ENCODE results near the gene PLAC9.

PLAC9 gene

GRCh38 chr10:80160361-80161320, 28.1 kb downstream of the PLAC9 start:
- DNase-seq (ENCODE audit: low read depth), result no peak

GRCh38 chr10:80161321-80162083, 29.0 kb downstream of the PLAC9 start:
- DNase-seq (ENCODE audit: low read depth), result no peak

GRCh38 chr10:80163741-80164341, 31.3 kb downstream of the PLAC9 start:
- DNase-seq (ENCODE audit: low read depth), result peak; percentile 87

- no peak for DNase-seq (ENCODE audit: low read depth)
These were observed 32.1 kb downstream of the PLAC9 start for GRCh38 chr10:80164596-80164995.

- DNase-seq (ENCODE audit: low read depth), result peak; percentile 73
These were observed 32.6 kb downstream of the PLAC9 start for GRCh38 chr10:80165173-80165572.

- DNase-seq (ENCODE audit: low read depth), result no peak
These were observed 34.3 kb downstream of the PLAC9 start for GRCh38 chr10:80166581-80167470.

- no peak for DNase-seq (ENCODE audit: low read depth)
These were observed 35.1 kb downstream of the PLAC9 start for GRCh38 chr10:80167471-80168161.

GRCh38 chr10:80168162-80168511, 35.6 kb downstream of the PLAC9 start:
- no peak for DNase-seq (ENCODE audit: low read depth)

- DNase-seq (ENCODE audit: low read depth), result no peak
These were observed 36.3 kb downstream of the PLAC9 start for GRCh38 chr10:80168679-80169380.

- DNase-seq (ENCODE audit: low read depth), result no peak
These were observed 37.5 kb downstream of the PLAC9 start for GRCh38 chr10:80170026-80170425.

GRCh38 chr10:80170641-80171040, 38.1 kb downstream of the PLAC9 start:
- DNase-seq (ENCODE audit: low read depth), result no peak

- DNase-seq (ENCODE audit: low read depth), result no peak
These were observed 38.7 kb downstream of the PLAC9 start for GRCh38 chr10:80171248-80171660.

- no peak for DNase-seq (ENCODE audit: low read depth)
These were observed 40.4 kb downstream of the PLAC9 start for GRCh38 chr10:80172896-80173295.

- DNase-seq (ENCODE audit: low read depth), result no peak
These were observed 40.9 kb downstream of the PLAC9 start for GRCh38 chr10:80173466-80173865.

- DNase-seq (ENCODE audit: low read depth), result no peak
These were observed 42.3 kb downstream of the PLAC9 start for GRCh38 chr10:80174641-80175395.

GRCh38 chr10:80176526-80176925, 44.0 kb downstream of the PLAC9 start:
- DNase-seq (ENCODE audit: low read depth), result no peak

- peak; percentile 84 for DNase-seq (ENCODE audit: low read depth)
These were observed 45.5 kb downstream of the PLAC9 start for GRCh38 chr10:80177781-80178636.

- no peak for DNase-seq (ENCODE audit: low read depth)
These were observed 50.5 kb downstream of the PLAC9 start for GRCh38 chr10:80182986-80183385.

- no peak for DNase-seq (ENCODE audit: low read depth)
These were observed 50.9 kb downstream of the PLAC9 start for GRCh38 chr10:80183436-80183835.

Measured in amniotic epithelial cell (primary cell).